ENCODE measurements around the gene MTHFSD. TPM values are rescaled to one million over a fixed set of nuclear protein-coding genes. Genes with fewer than 3 reads are reported as not detected.

Gene MTHFSD
- polyA plus RNA-seq, 1 of the 3 experiments (the other 2 are of a cell fraction): 15.6 TPM

- no peak for DNase-seq
- ChIA-PET CTCF (no interaction called here), POLR2A (no interaction called here)
- Histone ChIP-seq H3F3A (replicated peaks; ENCODE audit: insufficient read depth) (no peaks in the 10 kb centered on the region), H3K27me3 (ENCODE audit: insufficient read depth) (no peaks in the 10 kb centered on the region), H3K9me3 (no peaks in the 10 kb centered on the region), H3K4me2 (no peak overlapping the region), H3K9ac (no peak overlapping the region), H3K36me3 (replicated peaks in 1 of 2; ENCODE audit: control insufficient read depth in 1 of 2, insufficient read depth in 2 of 2, low read length in 1 of 2) (peaks cover 20 to 63% of the 10 kb centered on the region in 2 experiments), H3K27ac (ENCODE audit: low read depth in 2 of 2, low read length in 1 of 2) (no peak overlapping the region), H4K20me1 (ENCODE audit: insufficient read depth) (no peaks in the 10 kb centered on the region), H3K79me2 (ENCODE audit: insufficient read depth) (no peaks in the 10 kb centered on the region), H3K4me1 (ENCODE audit: control insufficient read depth in 1 of 2, insufficient read depth in 2 of 2, low read depth in 1 of 2, low read length in 1 of 2) (no peaks in the 10 kb centered on the region), H3K4me3 (ENCODE audit: low read depth in 2 of 2, low read length in 1 of 2) (no peak overlapping the region), H3K9me2 (no peaks in the 10 kb centered on the region), H2AFZ (ENCODE audit: low read depth) (no peak overlapping the region)
- TF ChIP-seq TEAD4 (IDR thresholded peaks at IDR 0.05; ENCODE audit: borderline replicate concordance, insufficient read depth) (no peak), POLR2AphosphoS5 (IDR thresholded peaks at IDR 0.05; ENCODE audit: low read depth, low read length) (no peak), ZBTB33 (IDR thresholded peaks at IDR 0.05; ENCODE audit: borderline replicate concordance, low read depth) (no peak), FOSL2 (IDR thresholded peaks at IDR 0.05; ENCODE audit: borderline replicate concordance, low read depth) (no peak), GATA2 (CRISPR knock-in tag; IDR thresholded peaks at IDR 0.05) (no peak), YY1 (IDR thresholded peaks at IDR 0.05; ENCODE audit: low read depth) (no peak), EZH2phosphoT487 (IDR thresholded peaks at IDR 0.05; ENCODE audit: borderline replicate concordance, low read depth) (no peak), SMC3 (IDR thresholded peaks at IDR 0.05; ENCODE audit: low read depth, low read length) (no peak), ELF1 (IDR thresholded peaks at IDR 0.05) (no peak), MXI1 (IDR thresholded peaks at IDR 0.05; ENCODE audit: low read depth, low read length) (no peak), FOXM1 (IDR thresholded peaks at IDR 0.05; ENCODE audit: low read depth) (no peak), MAX (IDR thresholded peaks at IDR 0.05; ENCODE audit: low read depth) (no peak), IRF3 (IDR thresholded peaks at IDR 0.05; ENCODE audit: low read depth, low read length) (no peak), CHD2 (IDR thresholded peaks at IDR 0.05; ENCODE audit: low read length, partially characterized antibody) (no peak), SIN3A (IDR thresholded peaks at IDR 0.05; ENCODE audit: borderline replicate concordance, low read depth, low read length) (no peak), NFIC (IDR thresholded peaks at IDR 0.05; ENCODE audit: borderline replicate concordance) (no peak), MEF2A (IDR thresholded peaks at IDR 0.05; ENCODE audit: borderline replicate concordance, low read depth) (no peak), CTCF (IDR thresholded peaks at IDR 0.05) (no peak)
- WGBS (ENCODE audit: low lambda C conversion rate): 97% methylated on average over 6 of the region's 6 CpGs
These were observed 14.1 kb downstream of the MTHFSD start for GRCh38 chr16:86540894-86541293.
